Activated T-helper 1 cell treated with anti-CD3 and anti-CD28 coated beads, Interleukin-2, amount 50 U/mL, for 16 hours (primary cell): Measurements from ENCODE around the gene HNRNPA3.
"Not testable (repeated sequence)": the region's sequence is repeated elsewhere in the genome, so short reads cannot be mapped to it uniquely, and the experiment has no call there.

Experiments
- DNase-seq, 2 donors: peaks; one replicate each; pipeline ENCODE4 v3.0.0-alpha.2; 2020; ENCODE audit warnings: low read depth in 1 of 2, low spot score in 1 of 2

The HNRNPA3 gene

DNA sequence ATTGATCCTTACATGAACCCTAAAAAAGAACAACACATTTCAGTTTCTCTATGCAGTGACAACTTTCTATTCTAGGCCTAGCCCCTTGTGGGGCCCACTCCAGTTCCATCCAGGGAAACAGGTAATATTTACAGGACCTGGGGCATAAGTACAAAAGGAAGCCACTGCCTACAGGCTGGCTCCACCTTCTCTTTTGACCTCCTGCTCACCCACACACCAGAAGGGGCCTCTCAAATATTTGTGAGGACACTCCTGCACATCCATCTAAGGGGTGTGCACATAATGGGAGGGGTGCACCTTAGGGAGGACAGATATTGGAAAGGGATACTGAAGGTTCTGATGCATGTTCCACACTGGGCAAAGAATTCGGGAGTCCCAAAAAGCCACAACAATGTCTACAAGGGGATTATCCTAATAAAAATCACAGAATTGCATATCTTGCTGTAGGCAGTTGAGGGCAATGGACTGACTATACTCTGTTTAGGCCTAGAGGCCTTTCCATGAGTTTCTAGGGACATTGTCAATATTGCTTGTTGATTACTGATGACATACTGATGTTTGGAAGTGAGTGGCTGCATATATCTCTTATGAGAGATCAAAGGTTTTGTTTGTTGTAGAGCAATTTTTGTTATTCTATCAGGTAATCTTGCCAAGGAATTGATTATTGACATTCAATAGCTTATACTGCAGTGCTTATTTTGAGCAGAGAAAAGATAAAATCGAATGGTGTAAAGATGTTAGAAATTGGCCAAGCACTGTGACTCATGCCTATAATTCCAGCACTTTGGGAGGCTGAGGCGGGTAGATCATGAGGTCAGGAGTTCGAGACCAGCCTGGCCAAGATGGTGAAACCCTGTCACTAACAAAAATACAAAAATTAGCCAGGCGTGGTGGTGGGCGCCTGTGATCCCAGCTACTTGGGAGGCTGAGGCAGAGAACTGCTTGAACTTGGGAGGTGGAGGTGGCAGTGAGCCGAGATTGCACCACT, 23.8 kb upstream of the HNRNPA3 start:
- DNase-seq: no peak

DNA sequence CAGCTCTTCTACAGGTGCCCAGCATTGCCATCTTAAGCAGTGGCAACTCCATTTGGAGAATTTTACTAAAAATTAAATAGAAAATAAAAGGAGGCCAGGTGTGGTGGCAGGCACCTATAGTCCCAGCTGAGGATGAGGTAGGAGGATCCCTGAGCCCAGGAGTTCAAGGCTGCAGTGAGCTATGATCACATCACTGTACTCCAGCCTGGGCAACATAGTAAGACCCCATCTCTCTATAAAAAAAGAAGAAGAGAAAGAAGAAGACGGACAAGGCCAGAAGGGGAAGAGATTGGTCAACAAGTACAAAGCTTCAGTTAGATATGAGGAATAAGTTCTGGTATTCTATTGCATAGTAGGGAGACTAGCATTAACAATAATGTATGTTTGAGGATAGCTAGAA, 21.7 kb upstream of the HNRNPA3 start:
- no peak for DNase-seq

DNA sequence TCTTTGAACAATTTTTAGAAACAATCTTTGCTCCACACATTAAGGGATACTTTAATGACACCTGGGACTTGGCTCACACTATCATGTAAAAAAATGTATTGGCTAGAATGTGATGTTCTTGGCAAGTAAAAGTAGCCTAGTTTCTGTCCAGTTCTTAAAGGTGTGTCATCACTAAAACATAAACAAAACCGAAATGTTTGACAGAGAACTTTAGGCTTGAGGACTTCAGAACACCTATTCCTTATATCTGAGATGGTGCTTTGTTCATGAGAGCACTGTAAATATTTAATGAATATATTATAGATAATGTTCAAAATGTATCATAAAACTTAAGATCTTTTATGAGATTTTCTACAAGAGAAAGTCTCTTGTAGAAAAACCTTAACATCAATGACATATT, 19.8 kb upstream of the HNRNPA3 start:
- DNase-seq: no peak

DNA sequence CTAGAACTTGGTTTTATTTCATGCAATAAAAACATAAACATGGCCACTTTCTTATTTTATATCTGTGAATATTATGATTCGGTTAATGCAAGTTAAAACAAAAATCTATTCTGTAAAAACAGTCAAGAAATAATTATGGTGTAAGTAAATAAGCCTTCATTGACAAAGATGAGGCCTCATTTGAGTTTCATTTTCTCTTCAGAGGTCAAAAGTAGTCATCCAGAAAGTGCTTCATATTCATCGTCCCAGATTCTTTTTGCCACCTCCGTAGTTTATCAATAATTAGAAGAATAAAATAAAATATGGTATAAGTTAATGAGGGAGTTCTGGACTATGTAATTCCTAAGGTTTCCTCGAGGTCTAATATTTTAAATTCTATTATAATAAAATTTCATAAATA, 19.4 kb upstream of the HNRNPA3 start:
- DNase-seq: no peak

DNA sequence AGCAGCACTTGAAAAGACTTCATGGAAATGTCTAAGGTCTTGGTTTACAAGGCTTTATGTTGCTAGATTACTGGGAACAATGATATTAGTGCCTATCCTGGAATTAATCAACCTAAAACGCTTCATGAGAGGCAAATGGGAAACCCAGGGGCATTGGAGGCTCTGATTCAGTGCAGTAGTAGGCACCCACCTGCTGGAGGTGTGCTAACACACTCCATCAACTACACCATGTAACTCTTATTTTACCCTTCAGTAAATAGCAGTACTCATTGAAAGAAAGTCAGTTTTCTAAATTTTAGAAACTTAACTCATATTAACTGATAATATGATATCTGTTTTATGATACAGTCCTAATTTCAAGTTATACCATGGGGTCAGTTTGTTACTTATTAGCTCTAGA, 17.4 kb upstream of the HNRNPA3 start:
- DNase-seq: no peak

DNA sequence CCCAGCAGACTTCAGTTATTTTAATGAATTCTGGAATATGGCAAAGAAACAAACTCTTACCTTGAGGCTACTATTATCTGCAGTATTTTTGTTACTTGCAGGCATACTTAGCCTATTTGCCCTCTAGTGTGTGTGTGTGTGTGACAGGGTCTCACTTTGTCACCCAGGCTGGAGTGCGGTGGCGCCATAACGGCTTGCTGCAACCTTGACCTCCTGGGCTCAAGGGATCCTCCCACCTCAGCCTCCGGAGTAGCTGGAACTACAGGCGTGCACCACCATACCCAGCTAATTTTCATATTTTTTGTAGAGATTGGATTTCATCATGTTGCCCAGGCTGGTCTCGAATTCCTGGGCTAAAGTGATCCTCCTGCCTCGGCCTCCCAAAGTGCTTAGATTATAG, 12.2 kb upstream of the HNRNPA3 start:
- DNase-seq: not testable (repeated sequence)

DNA sequence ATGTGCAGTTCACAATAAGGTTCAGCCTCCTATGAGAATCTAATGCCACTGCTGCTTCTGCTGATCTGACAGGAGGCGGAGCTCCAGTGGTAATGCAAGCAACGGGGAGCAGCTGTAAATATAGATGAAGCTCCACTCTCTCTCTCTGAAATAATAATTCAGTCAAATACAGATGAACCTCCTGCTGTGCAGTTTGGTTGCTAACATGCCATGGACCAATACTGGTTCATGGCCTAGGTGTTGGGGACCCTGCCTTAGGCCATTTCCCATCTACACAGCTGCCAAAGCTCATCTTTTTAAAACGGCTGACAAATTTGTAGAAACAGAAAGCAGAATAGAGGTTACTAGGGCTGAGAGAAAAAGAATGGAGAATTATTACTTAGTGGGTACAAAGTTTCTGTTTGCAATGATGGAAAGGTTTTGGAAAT, 10.7 kb upstream of the HNRNPA3 start:
- no peak for DNase-seq

DNA sequence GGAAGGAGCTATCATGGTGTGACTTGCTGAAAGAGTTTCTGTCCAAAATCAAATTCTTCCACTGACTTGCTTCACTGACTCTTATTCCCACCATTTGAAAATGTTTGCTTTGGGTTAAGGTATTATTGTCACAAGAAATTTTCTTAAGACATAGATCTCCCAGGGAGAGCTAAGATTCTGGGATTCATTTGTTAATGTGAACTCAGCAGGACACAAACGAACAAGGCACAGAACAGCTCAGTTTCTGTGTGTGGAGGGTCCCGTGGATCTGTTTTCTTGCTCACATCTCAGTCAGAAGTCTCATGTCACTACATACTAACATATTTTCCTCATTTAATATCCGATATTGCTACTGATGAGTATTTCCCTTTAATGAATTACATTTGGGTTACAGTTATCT, 8.2 kb upstream of the HNRNPA3 start:
- no peak for DNase-seq

DNA sequence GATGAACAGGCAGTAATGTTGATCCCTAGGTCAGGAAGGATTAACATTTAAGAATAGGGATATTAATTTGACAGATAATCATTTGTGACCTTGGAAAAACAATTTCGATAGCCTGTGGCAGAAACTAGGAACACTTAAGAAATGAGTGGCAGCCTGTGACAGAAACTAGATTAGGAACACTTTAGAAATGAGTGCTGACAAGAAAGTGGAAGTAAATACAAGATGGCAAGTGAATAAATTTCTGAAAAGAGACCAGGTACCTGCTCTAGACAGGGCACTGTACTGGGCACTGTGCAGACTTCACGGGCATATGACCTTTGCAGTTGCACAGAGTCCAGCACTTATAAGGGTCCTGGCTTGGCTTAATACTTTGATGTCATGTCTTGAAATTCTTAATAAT, 5.5 kb upstream of the HNRNPA3 start:
- DNase-seq: no peak

DNA sequence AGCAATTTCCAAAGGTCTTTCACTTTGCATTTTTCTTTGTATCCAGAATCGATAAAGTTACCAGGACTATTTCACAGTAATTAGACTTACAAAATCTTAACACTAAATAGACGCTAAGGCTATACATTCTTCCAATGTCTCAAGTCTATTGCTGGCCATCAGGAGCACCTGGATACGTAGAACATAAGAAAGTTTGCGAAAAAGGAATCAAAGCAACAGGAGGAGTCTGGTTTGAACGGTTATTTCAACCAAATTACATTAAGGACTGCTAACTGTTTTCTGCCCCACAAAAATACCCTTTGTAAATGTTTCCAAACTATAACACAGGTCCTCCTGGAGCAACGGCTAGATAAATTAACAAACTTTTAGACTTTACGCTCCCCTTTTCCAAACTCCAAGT, 1.4 kb upstream of the HNRNPA3 start:
- DNase-seq: no peak

DNA sequence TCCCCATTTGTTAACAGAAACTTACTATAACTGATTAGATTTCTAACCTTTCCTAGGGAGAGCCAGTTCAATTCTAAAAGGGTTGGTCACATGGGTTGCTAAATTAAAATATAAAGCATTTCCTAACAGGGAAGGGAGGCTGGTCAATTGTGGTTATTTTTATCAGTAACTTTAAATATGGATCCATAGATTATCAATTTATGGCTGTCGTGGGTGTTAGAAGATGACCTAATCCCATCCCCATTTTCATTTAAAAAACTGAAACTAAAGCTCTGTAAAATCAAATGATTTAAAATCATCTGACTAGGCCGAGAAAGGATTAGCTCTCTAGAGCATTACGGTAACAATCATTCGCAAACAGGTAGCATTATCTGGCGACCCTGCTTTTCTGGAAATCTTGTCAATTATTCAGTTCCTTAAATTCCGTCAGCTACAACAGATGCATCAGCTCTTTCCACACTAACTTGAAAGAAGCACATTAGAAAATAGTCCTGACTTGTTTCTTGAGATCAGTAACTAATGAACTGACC, 953 bp upstream of the HNRNPA3 start:
- no peak for DNase-seq

DNA sequence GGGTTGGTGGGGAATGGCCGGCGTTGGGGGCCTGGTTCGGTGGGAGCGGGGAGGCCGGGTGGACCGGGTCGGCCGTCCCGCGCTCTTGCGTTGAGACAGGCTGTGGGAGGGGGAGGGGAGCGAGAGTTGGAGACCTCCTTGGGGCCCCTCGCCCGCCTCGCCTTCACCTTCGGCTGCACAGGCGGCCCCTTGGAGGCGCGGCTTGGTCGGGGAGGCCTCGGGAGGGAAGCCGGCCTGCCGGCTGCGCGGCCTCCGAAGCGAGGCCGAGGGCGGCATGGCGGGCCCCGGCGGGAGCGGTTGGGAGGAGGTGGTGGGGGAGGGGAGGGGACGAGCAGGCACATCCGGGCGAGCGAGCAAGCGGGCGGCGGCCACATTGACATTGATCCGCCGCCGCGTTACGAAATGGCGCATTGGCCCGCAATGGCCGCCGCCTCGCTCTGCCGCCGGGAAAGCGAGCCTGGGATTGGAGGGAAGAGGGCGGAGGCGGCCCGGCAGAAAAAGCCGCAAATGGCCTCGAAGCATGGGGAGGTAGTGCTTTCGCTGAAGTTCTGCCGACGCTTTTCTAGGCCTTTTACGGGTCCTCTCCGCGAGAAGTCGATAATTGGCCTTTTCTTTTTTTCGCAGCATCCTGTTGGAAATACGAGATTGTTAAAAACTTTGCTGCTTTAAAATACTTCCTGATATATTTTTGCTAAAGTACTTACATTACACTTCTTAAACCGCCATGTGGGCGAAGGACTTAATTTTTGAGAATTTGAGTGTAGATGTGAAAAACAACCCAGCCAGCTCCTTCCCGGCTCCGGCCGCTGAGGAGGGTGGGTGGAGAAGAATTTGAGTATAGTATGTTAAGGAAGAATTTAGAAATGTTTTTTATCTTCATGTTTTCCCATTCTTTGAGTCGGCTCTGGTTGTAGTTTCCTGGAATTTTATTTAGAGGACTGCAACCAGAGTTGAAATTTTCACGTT, 580 bp downstream of the HNRNPA3 start:
- peak; percentile 82 to 88 for DNase-seq

DNA sequence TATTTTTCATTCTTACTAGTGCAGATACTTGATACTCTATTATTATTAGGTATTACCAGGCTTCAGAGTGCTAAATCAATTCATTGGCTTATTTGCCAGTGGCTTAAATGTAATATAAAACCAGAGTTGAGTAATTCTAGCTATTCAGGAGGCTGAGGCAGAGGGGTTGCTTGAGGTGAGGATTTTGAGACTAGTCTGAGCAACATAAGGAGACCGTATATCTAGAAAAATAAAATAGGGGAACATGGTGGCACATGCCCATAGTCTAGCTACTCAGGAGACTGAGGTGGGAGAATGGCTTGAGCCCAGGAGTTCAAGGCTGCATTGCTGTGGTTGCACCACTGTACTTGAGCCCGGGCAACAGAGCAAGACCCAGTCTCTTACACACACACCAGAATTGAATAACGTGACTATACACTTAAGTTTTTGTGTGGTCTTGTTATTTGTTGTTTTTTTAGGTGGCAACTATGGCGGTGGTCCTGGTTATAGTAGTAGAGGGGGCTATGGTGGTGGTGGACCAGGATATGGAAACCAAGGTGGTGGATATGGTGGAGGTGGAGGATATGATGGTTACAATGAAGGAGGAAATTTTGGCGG, 4.8 kb downstream of the HNRNPA3 start:
- DNase-seq: no peak

DNA sequence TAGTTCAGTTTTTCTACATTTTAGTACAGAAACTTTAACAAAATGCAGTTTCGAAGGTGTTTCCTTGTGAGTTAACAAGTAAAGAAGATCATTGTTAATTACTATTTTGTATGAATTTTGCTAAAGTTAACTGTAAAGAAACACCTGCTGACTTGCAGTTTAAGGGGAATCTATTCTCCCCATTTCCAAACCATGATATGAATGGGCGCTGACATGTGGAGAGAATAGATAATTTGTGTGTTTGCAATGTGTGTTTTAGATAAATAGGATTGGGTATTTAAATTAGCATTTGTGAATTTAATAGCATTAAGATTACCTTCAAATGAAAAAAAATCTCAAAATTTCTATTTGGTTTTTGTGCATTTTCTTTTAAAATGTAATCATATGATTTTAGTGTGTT, 7.2 kb downstream of the HNRNPA3 start:
- not testable (repeated sequence) for DNase-seq

DNA sequence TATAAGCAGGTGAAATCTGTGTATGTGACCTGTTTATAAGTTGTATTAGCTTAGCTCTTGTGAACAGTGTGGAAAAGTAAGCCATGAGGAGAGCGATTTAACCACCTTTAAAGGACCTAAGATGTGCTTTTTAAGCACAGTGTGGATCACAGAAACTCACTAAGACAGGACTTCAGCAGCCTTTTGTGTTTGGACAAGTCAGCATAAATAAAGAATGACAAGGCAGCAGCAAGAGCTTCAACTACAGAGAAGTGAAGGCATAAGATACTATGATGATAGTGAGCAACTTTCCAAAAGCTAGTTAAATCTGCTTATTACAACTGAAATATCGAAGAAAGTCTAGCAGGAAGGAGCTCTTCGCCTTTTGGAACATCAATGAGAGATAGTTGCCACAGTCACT, 8.9 kb downstream of the HNRNPA3 start:
- DNase-seq: no peak

DNA sequence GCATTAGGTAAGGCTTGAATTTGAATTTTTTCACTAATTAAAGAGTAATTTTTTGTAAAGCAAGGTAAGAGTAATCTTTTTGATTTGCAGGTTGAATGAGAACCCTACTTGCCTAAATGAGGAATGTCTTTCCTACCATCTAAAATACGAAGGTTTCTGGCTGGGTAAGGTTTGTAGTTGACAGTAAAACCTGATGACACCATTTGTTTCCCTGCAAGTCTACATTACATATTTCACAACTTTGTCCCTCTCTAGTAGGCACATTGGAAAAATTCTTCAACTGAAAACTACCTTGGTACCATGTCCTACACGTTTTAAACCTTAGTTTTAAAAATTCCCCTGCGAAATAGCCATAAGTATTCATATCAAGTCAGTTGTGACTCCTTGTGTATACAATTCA, 9.4 kb downstream of the HNRNPA3 start:
- DNase-seq: no peak

DNA sequence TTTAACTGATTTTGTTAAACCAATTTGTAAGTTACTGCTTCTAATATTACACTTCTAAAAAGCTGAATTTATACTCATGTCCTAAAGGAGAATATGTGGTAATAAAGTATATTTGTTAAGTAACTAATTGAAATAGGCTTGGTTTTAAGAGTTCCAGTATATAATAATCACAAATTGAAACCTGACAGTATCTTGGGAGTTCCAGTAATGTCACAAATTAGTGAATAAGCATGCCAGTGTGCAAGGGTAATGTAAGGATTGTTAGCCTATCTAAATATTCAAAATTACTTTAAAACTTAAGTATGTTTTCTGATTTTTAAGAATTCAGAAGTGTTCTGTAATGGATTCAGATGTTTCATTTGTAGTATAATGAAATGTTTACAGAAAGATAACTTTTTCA, 10.8 kb downstream of the HNRNPA3 start:
- not testable (repeated sequence) for DNase-seq

DNA sequence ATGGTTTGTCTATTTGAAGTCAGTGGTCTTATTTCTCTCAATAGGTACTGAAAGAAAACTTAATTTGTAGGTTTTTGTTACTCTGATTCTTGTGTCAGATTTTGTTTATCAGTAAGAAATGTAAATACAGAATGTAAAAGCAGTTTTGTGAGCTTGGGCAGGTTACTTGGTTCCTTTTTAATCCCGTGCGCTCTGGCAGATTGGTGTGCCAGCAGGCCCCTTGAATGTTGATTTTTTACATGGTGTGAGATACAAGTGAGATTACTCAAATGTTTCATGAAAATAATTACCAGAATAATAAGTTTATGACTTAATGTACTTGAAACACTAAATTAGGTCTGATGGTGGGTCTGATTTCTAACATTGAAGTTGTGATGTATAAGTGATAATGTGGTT, 13.4 kb downstream of the HNRNPA3 start:
- DNase-seq: no peak

DNA sequence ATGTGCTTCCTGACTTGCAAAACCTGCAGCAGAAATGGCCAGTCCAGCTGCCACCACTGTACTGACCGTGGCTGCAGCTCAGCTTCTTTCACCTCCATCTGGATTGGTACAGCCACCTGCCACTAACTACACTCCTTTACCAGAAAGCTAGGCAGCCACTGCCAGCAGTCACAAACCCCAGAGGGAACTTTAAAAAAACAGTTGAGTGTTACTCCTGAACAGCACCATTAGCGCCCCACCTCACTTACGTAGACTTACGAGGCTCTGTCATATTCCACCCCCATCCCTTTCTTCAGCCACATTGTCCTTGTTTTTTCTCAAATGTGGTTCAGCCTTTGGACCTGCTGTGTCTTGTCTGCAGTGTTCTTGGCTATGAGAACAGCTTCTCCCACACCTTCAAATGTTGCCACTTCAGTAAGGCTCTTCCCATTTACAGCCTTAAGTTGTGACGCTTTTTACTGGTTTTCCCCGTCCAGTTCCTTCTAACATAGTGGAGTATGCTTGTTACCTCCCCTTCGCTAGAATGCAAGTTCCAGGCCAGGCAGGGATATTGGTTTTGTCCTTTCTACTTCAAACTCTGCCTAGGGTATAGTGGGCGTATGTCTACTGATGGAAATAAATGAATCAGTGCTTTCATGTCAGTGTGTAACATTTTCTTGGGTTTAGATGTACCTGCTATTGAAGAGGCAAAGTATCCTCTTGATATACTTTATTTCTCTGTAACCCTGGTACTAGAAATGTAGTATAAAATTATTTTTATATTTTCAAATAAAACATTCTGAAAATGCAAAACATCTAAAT, 17.0 kb downstream of the HNRNPA3 start:
- no peak for DNase-seq

DNA sequence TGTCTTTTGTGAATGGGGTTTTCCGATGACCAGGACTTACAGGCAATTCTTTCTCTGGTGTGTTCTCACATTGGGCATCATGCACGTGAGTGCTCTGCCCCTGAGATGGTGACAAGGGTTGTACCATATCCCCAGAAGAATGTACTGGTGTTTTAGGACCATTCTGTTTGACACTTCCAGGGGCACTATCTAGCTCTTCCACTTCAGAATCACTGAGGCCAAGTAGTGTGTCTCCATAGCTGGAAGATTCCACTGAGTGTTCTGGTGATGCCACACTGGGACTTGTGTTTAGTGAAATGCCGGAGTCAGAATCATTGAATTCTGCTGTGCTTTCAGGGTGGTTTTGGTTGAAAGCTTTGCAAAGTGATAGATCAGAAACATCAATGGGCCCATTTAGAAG, 18.7 kb downstream of the HNRNPA3 start:
- DNase-seq: no peak
